Measurements from ENCODE around the gene CCL8.

CCL8 gene

GRCh38 chr17:34368196-34368945 is 49.1 kb downstream of the CCL8 start:
- no peak for DNase-seq

DNA sequence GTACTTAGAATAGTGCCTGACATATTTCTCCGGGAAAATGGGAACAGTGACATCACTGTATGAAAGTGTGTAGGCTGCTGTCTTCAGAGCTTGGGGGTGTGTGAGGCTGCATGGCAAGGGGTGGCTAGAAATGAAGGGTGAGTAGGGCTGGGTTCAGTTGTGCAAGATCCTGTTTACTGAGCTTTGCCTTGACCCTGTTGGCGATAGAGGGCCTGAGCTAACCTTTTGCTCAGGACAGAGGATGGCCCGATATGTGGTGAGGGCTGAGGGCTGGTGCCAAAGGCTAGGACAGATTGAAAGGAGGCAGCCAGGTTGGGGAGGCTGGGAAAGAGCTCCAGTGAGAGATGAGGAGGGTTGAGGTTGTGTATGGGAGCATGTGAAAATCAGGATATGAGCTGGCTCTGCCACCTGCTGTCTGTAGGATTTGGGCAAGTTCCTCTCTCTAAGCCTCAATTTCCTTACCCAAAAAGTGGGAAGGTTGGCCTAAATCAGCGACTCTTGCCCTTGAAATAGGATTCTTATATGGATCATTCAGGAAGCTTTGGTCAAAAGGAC is 49.8 kb downstream of the CCL8 start:
- no peak for DNase-seq

DNA sequence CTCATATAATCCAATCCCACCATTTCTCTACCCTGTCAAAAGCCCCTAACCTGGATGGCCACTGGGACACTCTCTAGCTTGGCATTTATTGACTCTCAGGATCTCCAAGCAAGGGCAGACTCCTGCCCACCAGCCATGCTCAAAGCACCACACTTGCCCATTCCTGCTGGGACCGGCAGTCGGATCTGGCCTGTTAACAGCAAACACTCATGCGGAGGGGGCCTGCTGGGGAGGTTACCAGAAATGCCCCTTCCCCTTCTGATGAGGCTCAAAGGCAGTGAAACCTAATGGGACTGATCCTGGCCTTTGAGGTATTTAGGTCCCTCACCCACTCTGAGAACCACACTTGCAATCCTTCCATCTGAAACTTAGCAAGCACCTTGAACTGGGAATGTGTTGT is 50.3 kb downstream of the CCL8 start:
- DNase-seq, result no peak

DNA sequence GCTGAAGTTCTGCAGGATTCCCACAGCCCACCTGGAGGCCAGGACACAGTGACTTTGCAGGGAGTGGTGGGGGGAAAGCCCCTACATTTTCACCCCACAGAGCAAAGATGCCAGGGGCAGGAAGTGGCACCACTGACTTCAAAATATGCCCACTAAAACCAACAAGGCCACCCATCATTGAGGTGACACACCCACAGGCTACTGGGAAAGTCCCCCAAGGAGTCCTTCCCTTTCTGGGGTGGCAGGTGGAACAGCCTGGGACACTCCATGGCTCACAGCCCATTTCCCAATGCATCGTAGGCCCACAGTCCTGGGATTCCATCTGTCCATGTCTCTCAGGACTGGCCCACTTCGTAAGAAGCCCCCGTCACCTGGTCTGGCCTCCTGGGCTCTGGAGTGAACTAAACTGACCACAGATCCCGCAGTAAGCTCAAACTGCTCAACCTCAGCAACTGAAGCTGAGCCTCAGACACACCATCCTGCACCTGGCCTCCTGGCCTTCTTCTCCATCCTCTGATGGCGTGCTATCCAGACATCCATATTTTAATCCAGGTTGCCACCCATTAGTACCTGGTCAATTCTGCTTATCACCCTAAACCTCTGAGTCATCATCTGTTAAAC is 51.3 kb downstream of the CCL8 start:
- DNase-seq, result no peak

GRCh38 chr17:34370997-34371395 is 51.8 kb downstream of the CCL8 start:
- DNase-seq, result no peak

All from activated CD4-positive, alpha-beta T cell treated with anti-CD3 and anti-CD28 coated beads, Interleukin-2, amount 50 U/mL, for 48 hours (primary cell).